GM19238 (cell line): ENCODE measurements around the gene DVL1.
"Not testable (repeated sequence)": the region's sequence is repeated elsewhere in the genome, so short reads cannot be mapped to it uniquely, and the experiment has no call there.

Source experiments
- DNase-seq: peaks from one replicate; pipeline ENCODE4 v3.0.0; 2011; ENCODE audit warnings: low spot score; ENCODE audit not compliant: insufficient read length

The DVL1 gene

GRCh38 chr1:1373815-1374588 is 24.8 kb upstream of the DVL1 start:
- DNase-seq = no peak

- no peak for DNase-seq
These were observed 24.0 kb upstream of the DVL1 start for GRCh38 chr1:1373051-1373814.

- DNase-seq = peak; percentile 90
These were observed 22.8 kb upstream of the DVL1 start for GRCh38 chr1:1371746-1372711.

- DNase-seq = no peak
These were observed 22.1 kb upstream of the DVL1 start for GRCh38 chr1:1371364-1371745.

- no peak for DNase-seq
These were observed 21.6 kb upstream of the DVL1 start for GRCh38 chr1:1370771-1371300.

- DNase-seq = not testable (repeated sequence)
These were observed 20.9 kb upstream of the DVL1 start for GRCh38 chr1:1370094-1370493.

GRCh38 chr1:1367315-1367714 is 18.1 kb upstream of the DVL1 start:
- no peak for DNase-seq

- no peak for DNase-seq
These were observed 17.5 kb upstream of the DVL1 start for GRCh38 chr1:1366699-1367066.

GRCh38 chr1:1365875-1366698 is 16.9 kb upstream of the DVL1 start:
- no peak for DNase-seq

- no peak for DNase-seq
These were observed 15.0 kb upstream of the DVL1 start for GRCh38 chr1:1364266-1364665.

GRCh38 chr1:1361982-1362423 is 12.8 kb upstream of the DVL1 start:
- no peak for DNase-seq

- DNase-seq = no peak
These were observed 12.2 kb upstream of the DVL1 start for GRCh38 chr1:1361233-1361981.

GRCh38 chr1:1360506-1361169 is 11.4 kb upstream of the DVL1 start:
- no peak for DNase-seq

GRCh38 chr1:1359664-1360468 is 10.6 kb upstream of the DVL1 start:
- no peak for DNase-seq

GRCh38 chr1:1359308-1359663 is 10.1 kb upstream of the DVL1 start:
- DNase-seq = no peak

GRCh38 chr1:1358433-1359271 is 9.4 kb upstream of the DVL1 start, which contains the start of gene MXRA8:
MXRA8 (minus strand) TSS chr1:1358555; CDS start chr1:1358504, 51 bp downstream.
- no peak for DNase-seq

GRCh38 chr1:1357871-1358432 is 8.7 kb upstream of the DVL1 start:
- DNase-seq = no peak
